Measurements from ENCODE around the gene ACAD10.

- TF ChIP-seq SUZ12 (IDR thresholded peaks at IDR 0.05): no peak
- no peak for TF ChIP-seq FOXM1 (IDR thresholded peaks at IDR 0.05; ENCODE audit: borderline replicate concordance)
- TF ChIP-seq ZNF384 (IDR thresholded peaks at IDR 0.05): no peak
- no peak for TF ChIP-seq TARDBP (IDR thresholded peaks at IDR 0.05)
- TF ChIP-seq LEF1 (IDR thresholded peaks at IDR 0.05; ENCODE audit: borderline replicate concordance): no peak
- no peak for TF ChIP-seq FOXK2 (IDR thresholded peaks at IDR 0.05)
- no peak for TF ChIP-seq SP1 (IDR thresholded peaks at IDR 0.05)
These were observed 73.4 kb downstream of the ACAD10 start for GRCh38 chr12:111759271-111759670.

Data from HEK293T (cell line).